ENCODE measurements around the gene DMD. TPM values are rescaled to one million over a fixed set of nuclear protein-coding genes. Genes with fewer than 3 reads are reported as not detected.

The DMD gene
- total RNA-seq, 1 donor from 2014 or later = 143 TPM

- Histone ChIP-seq H3K4me1 (peaks cover 9% of the 10 kb centered on the region), H3K36me3 (no peaks in the 10 kb centered on the region), H3K27ac (replicated peaks) (no peak overlapping the region), H3K27me3 (ENCODE audit: low read depth) (no peaks in the 10 kb centered on the region), H3K4me3 (no peak overlapping the region), H3K9me3 (replicated peaks) (no peaks in the 10 kb centered on the region)
- TF ChIP-seq, protein P1, sequence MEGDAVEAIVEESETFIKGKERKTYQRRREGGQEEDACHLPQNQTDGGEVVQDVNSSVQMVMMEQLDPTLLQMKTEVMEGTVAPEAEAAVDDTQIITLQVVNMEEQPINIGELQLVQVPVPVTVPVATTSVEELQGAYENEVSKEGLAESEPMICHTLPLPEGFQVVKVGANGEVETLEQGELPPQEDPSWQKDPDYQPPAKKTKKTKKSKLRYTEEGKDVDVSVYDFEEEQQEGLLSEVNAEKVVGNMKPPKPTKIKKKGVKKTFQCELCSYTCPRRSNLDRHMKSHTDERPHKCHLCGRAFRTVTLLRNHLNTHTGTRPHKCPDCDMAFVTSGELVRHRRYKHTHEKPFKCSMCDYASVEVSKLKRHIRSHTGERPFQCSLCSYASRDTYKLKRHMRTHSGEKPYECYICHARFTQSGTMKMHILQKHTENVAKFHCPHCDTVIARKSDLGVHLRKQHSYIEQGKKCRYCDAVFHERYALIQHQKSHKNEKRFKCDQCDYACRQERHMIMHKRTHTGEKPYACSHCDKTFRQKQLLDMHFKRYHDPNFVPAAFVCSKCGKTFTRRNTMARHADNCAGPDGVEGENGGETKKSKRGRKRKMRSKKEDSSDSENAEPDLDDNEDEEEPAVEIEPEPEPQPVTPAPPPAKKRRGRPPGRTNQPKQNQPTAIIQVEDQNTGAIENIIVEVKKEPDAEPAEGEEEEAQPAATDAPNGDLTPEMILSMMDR (IDR thresholded peaks at IDR 0.05; ENCODE audit: borderline replicate concordance) = no peak
- DNase-seq = no peak
- intact Hi-C loops (cut with micrococcal nuclease) = no loop called here
Observed at GRCh38 chrX:31376408-31377022, 1834.8 kb downstream of the DMD start.

DNA sequence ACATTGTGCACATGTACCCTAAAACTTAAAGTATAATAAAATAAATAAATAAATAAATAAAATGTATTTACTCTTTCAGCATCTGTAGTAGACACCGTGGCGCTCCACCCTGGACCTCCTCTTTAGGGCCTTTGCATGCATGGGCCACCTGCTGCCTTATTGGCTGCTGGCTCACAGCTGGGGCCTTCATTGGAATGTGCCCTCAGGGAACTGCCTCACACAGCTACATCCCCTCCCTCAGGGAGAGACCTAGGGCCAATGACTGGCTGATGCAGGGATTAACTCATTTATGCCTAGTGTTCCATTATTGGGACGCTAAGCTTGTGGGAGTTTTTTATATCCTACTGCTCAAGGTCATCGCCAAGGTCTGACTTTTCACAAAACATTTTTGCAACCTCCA is 1836.6 kb downstream of the DMD start:
- Histone ChIP-seq H3K36me3 (no peaks in the 10 kb centered on the region), H3K4me3 (no peak overlapping the region), H3K27ac (replicated peaks) (no peak overlapping the region), H3K27me3 (ENCODE audit: low read depth) (no peaks in the 10 kb centered on the region), H3K4me1 (peaks cover 9% of the 10 kb centered on the region), H3K9me3 (replicated peaks) (no peaks in the 10 kb centered on the region)
- intact Hi-C loops (cut with micrococcal nuclease) = no loop called here
- DNase-seq = no peak
- TF ChIP-seq, protein P1 (IDR thresholded peaks at IDR 0.05; ENCODE audit: borderline replicate concordance) = no peak

GRCh38 chrX:31371956-31372355 is 1839.4 kb downstream of the DMD start:
- Histone ChIP-seq H3K36me3 (no peaks in the 10 kb centered on the region), H3K4me3 (no peak overlapping the region), H3K9me3 (replicated peaks) (no peaks in the 10 kb centered on the region), H3K4me1 (peaks cover 6% of the 10 kb centered on the region), H3K27me3 (ENCODE audit: low read depth) (no peaks in the 10 kb centered on the region), H3K27ac (replicated peaks) (no peak overlapping the region)
- DNase-seq = no peak
- intact Hi-C loops (cut with micrococcal nuclease) = no loop called here
- TF ChIP-seq, protein P1 (IDR thresholded peaks at IDR 0.05; ENCODE audit: borderline replicate concordance) = no peak

DNA sequence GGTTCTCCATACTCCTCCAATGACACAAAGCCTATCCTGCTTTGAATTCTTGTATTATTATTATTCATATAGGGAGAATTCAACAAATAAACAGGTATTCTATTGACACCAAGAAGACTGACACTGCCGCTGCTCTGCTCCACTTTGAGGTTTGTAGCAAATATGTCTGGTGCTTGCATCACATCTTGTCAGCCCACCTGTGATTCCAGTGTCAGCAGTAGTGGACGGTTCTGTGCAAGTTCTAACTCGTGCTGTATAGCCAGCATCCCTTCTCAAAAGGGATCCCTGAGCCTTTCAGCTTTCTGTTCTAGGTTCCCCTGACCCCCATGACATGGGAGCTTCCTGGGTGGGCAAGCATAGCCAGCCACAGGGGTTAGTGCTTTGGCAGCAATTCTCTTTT is 1843.5 kb downstream of the DMD start:
- TF ChIP-seq, protein P1 (IDR thresholded peaks at IDR 0.05; ENCODE audit: borderline replicate concordance) = no peak
- Histone ChIP-seq H3K4me3 (no peak overlapping the region), H3K27ac (replicated peaks) (no peak overlapping the region), H3K4me1 (peaks cover 3% of the 10 kb centered on the region), H3K27me3 (ENCODE audit: low read depth) (no peaks in the 10 kb centered on the region), H3K36me3 (no peaks in the 10 kb centered on the region), H3K9me3 (replicated peaks) (no peaks in the 10 kb centered on the region)
- intact Hi-C loops (cut with micrococcal nuclease) = no loop called here
- no peak for DNase-seq

- Histone ChIP-seq H3K36me3 (no peaks in the 10 kb centered on the region), H3K9me3 (replicated peaks) (no peaks in the 10 kb centered on the region), H3K4me1 (peaks cover 3% of the 10 kb centered on the region), H3K27me3 (ENCODE audit: low read depth) (no peaks in the 10 kb centered on the region), H3K27ac (replicated peaks) (no peak overlapping the region), H3K4me3 (no peak overlapping the region)
- TF ChIP-seq, protein P1 (IDR thresholded peaks at IDR 0.05; ENCODE audit: borderline replicate concordance) = no peak
- intact Hi-C loops (cut with micrococcal nuclease) = no loop called here
- DNase-seq = no peak
Observed at GRCh38 chrX:31366041-31366440, 1845.3 kb downstream of the DMD start.
